HepG2 (cell line): Measurements from ENCODE around the gene PCDHGB1. TPM values are rescaled to one million over a fixed set of nuclear protein-coding genes. Genes with fewer than 3 reads are reported as not detected.

Experiments
- ATAC-seq: fragments of 200-7000 bp; cut with Tn5 transposase; 3 replicates; pipeline ENCODE4 v1.9.1; 2020; ENCODE audit warnings: mild to moderate bottlenecking, moderate library complexity
- BruUV-seq: library from RNA; stranded (reverse); fragments of 400-500 nt; replicated peaks from 2 replicates; lab custom pipeline; 2021; lab: Mats Ljungman, UMichigan
- CTCF ChIA-PET: fragments of 300-600 bp; formaldehyde crosslinking; extraction: SDS; loops from one replicate; lab custom pipeline; 2021; ENCODE audit warnings: low total read pairs, inconsistent platforms, low intra/inter-chr PET ratio; lab: Yijun Ruan, JAX
- POLR2A ChIA-PET: fragments of 350-600 bp; sonication (Branson Sonifier 250); formaldehyde crosslinking; loops from one replicate; lab custom pipeline; 2020; ENCODE audit warnings: antibody characterized with exemption, inconsistent platforms; lab: Yijun Ruan, JAX
- DNase-seq: peaks from one replicate; pipeline ENCODE4 v3.0.0-alpha.2; 2015; ENCODE audit warnings: low spot score
- FAIRE-seq: peaks from 3 replicates; lab custom pipeline; 2011; peaks lifted over from hg19 to GRCh38; lab: Jason Lieb, UNC
- H2AFZ ChIP-seq: one replicate; pipeline ENCODE4 v1.6.1; 2011; ENCODE audit warnings: low read length, inconsistent platforms
- H3K27ac ChIP-seq: fragments of 300-600 bp; 3 replicates; pipeline ENCODE4 v1.8.0; 2011; ENCODE audit warnings: mixed run types, mild to moderate bottlenecking, mixed read lengths, low read length, inconsistent platforms; ENCODE audit not compliant: insufficient read depth; ENCODE audit errors: extremely low read length
- H3K27me3 ChIP-seq, 2 experiments: fragments of 200-600 bp in 1 of 2; 2 replicates in 1 of 2; 3 replicates in 1 of 2; pipeline versions ENCODE4 v1.6.0 to v1.8.0; 2011; ENCODE audit warnings: low read length in 2 of 2, mild to moderate bottlenecking in 2 of 2, moderate library complexity in 2 of 2, inconsistent platforms in 1 of 2; ENCODE audit not compliant: insufficient read depth in 2 of 2, control insufficient read depth in 1 of 2
- H3K36me3 ChIP-seq, 2 experiments: fragments of 200-600 bp in 1 of 2; replicated peaks in 1 of 2; 2 replicates in 1 of 2; 3 replicates in 1 of 2; pipeline versions ENCODE4 v1.5.1 to v1.8.0; 2011; ENCODE audit warnings: low read length in 2 of 2, inconsistent platforms in 1 of 2; ENCODE audit not compliant: insufficient read depth in 2 of 2, control insufficient read depth in 1 of 2
- H3K4me1 ChIP-seq: 2 replicates; pipeline ENCODE4 v1.5.1; 2012; ENCODE audit warnings: low read length, inconsistent platforms; ENCODE audit not compliant: insufficient read depth
- H3K4me2 ChIP-seq: 2 replicates; pipeline ENCODE4 v1.6.0; 2011; ENCODE audit warnings: low read depth, low read length, inconsistent platforms
- H3K4me3 ChIP-seq, 3 experiments: fragments of 200-600 bp in 1 of 3; sonication (generic), shearing (Covaris generic) in 1 of 3; replicated peaks in 1 of 3; 2 replicates each; pipeline ENCODE4 v1.5.1; 2011 to 2016; ENCODE audit warnings: low read length in 3 of 3, inconsistent platforms in 2 of 3, low read depth in 2 of 3, mild to moderate bottlenecking in 2 of 3, control low read depth in 1 of 3, mixed read lengths in 1 of 3; ENCODE audit not compliant: insufficient read depth in 1 of 3
- H3K79me2 ChIP-seq: one replicate; pipeline ENCODE4 v1.6.1; 2011; ENCODE audit warnings: low read length, inconsistent platforms; ENCODE audit not compliant: insufficient read depth
- H3K9ac ChIP-seq: 2 replicates; pipeline ENCODE4 v1.6.0; 2011; ENCODE audit warnings: mild to moderate bottlenecking, low read depth, low read length, inconsistent platforms; ENCODE audit not compliant: insufficient read depth
- H3K9me3 ChIP-seq: 2 replicates; pipeline ENCODE4 v1.5.1; 2012; ENCODE audit warnings: mild to moderate bottlenecking, low read length
- H4K20me1 ChIP-seq: 2 replicates; pipeline ENCODE4 v1.6.0; 2011; ENCODE audit warnings: inconsistent platforms, mild to moderate bottlenecking, low read length, moderate library complexity; ENCODE audit not compliant: insufficient read depth
- AGO1 ChIP-seq: fragments of 200-400 bp; formaldehyde crosslinking; IDR thresholded peaks from 2 replicates; pipeline ENCODE4 v1.6.1; 2017; ENCODE audit warnings: mild to moderate bottlenecking, low read depth, low read length, moderate library complexity; ENCODE audit not compliant: poor library complexity, severe bottlenecking
- BRCA1 ChIP-seq: sonication (generic); formaldehyde crosslinking; IDR thresholded peaks from 2 replicates; pipeline ENCODE4 v1.4.0; 2020; ENCODE audit warnings: missing genetic modification reagents
- BRD4 ChIP-seq: sonication (generic); formaldehyde crosslinking; IDR thresholded peaks from 2 replicates; pipeline ENCODE4 v1.4.0; 2020; ENCODE audit warnings: missing genetic modification reagents
- CSRNP2 ChIP-seq: sonication (generic); formaldehyde crosslinking; conservative IDR thresholded peaks from 2 replicates; pipeline ENCODE4 v1.8.0; 2022; ENCODE audit warnings: low read depth, missing genetic modification reagents
- TEAD3 ChIP-seq: optimal IDR thresholded peaks from 2 replicates; pipeline ENCODE3; 2016; ENCODE audit warnings: borderline replicate concordance
- ZBTB38 ChIP-seq: sonication (generic); formaldehyde crosslinking; IDR thresholded peaks from 2 replicates; pipeline ENCODE4 v1.5.1; 2020; ENCODE audit warnings: mild to moderate bottlenecking, missing genetic modification reagents
- ZHX2 ChIP-seq, 2 experiments: sonication (generic) in 1 of 2; formaldehyde crosslinking in 1 of 2; IDR thresholded peaks; 2 replicates each; pipeline versions ENCODE4 v1.6.1 to v1.9.0; 2014 to 2022; ENCODE audit warnings: antibody characterized with exemption in 1 of 2, borderline replicate concordance in 1 of 2, inconsistent platforms in 1 of 2, low read depth in 1 of 2, missing genetic modification reagents in 1 of 2
- ZNF296 ChIP-seq: sonication (generic); formaldehyde crosslinking; conservative IDR thresholded peaks from 2 replicates; pipeline ENCODE4 v1.5.0; 2020; ENCODE audit warnings: mild to moderate bottlenecking, missing genetic modification reagents
- ZNF777 ChIP-seq: sonication (generic); formaldehyde crosslinking; IDR thresholded peaks from 2 replicates; pipeline ENCODE4 v1.4.0; 2020; ENCODE audit warnings: missing genetic modification reagents
- ZNF792 ChIP-seq: IDR thresholded peaks from 2 replicates; pipeline ENCODE4 v1.6.1; 2016
- ZNF883 ChIP-seq: sonication (generic); formaldehyde crosslinking; IDR thresholded peaks from 2 replicates; pipeline ENCODE4 v1.5.1; 2020; ENCODE audit warnings: mild to moderate bottlenecking, missing genetic modification reagents; ENCODE audit errors: not compliant biosample characterization
- WGBS: methylation state at CpG from one replicate; pipeline ENCODE4 v1.1.6; 2017; ENCODE audit warnings: low lambda C conversion rate; 5-methylcytosine and 5-hydroxymethylcytosine counted together
- in situ Hi-C: cut with HindIII; loops from 2 replicates; pipeline ENCODE4 v1.10.0; 2017; ENCODE audit warnings: low pct_unique_long_range_greater_than_20kb; ENCODE audit not compliant: extremely low pct_ligation_motif_present
- intact Hi-C: fragments of 100-400 bp; cut with micrococcal nuclease; formaldehyde crosslinking; loops from one replicate; pipeline ENCODE4 v1.10.0; 2022; ENCODE audit not compliant: unreplicated experiment
- polyA plus RNA-seq, 8 experiments: library from polyadenylated mRNA; depleted of rRNA in 3 of 8; stranded (reverse) in 7 of 8; unstranded in 1 of 8; fragments of >200 nt; fragmentation: Illumina TruSeq in 4 of 8; extraction: Trizol in 4 of 8; gene quantifications; 2 replicates each; pipeline versions ENCODE4 v1.2.1 to v1.2.3, GENCODE V29; 2011 to 2016; ENCODE audit warnings: low read depth in 4 of 8, missing spikeins in 1 of 8, mixed read lengths in 1 of 8; ENCODE audit not compliant: insufficient read depth in 1 of 8
- total RNA-seq, 5 experiments: library from RNA; depleted of rRNA; stranded (reverse); fragments of >200 nt; fragmentation: Illumina TruSeq; extraction: Trizol; gene quantifications; 2 replicates each; pipeline ENCODE4 v1.2.3, GENCODE V29; 2016; ENCODE audit warnings: low read depth in 1 of 5
- TF ChIP-seq, protein P1 (sequence below): sonication (generic); formaldehyde crosslinking; IDR thresholded peaks from 2 replicates; pipeline ENCODE4 v1.5.0; 2020; ENCODE audit warnings: missing genetic modification reagents
- TF ChIP-seq, protein P2 (sequence below): sonication (generic); formaldehyde crosslinking; IDR thresholded peaks from 2 replicates; pipeline ENCODE4 v1.4.0; 2020; ENCODE audit warnings: missing genetic modification reagents, mild to moderate bottlenecking, borderline replicate concordance

PCDHGB1 gene
- total and polyA plus RNA-seq, 2 of the 13 experiments (the other 11 are each of a cell fraction or from before 2014, with no cell fraction given) = 1.0 to 2.6 TPM

DNA sequence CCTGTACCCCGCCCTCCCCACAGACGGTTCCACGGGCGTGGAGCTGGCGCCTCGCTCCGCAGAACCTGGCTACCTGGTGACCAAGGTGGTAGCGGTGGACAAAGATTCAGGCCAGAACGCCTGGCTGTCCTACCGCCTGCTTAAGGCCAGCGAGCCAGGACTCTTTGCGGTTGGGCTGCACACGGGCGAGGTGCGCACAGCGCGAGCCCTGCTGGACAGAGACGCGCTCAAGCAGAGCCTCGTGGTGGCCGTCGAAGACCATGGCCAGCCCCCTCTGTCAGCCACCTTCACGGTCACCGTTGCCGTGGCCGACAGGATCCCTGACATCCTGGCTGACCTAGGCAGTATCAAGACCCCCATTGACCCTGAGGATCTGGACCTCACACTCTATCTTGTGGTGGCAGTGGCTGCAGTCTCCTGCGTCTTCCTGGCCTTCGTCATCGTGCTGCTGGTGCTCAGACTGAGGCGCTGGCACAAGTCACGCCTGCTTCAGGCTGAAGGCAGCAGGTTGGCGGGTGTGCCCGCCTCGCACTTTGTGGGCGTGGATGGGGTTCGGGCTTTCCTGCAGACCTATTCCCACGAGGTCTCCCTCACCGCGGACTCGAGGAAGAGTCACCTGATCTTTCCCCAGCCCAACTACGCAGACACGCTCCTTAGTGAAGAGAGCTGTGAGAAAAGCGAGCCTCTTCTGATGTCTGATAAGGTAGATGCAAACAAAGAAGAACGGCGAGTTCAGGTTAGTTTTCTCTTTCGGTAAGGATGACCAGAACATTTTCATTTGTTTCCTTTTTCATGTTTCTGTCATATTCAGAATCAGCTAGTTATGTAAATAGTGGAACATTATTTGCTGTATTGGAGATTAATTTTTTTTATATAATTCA lies 16.4 kb downstream of the PCDHGB1 start:
- H3K4me3 ChIP-seq = no peak overlapping the region
- peaks cover 53% of the 10 kb centered on the region for H3K9me3 ChIP-seq
- ChIA-PET POLR2A (no interaction called here), CTCF (no interaction called here)
- intact Hi-C loops (no loop called here), in situ Hi-C loops (no loop called here)
- BruUV-seq = no TSS peak
- 82% methylated on average over 23 of the region's 46 CpGs for WGBS
- H3K36me3 ChIP-seq = no peaks in the 10 kb centered on the region
- no peak overlapping the region for H3K4me2 ChIP-seq
- FAIRE-seq (no peak), DNase-seq (no peak), ATAC-seq (no peak)
- no peaks in the 10 kb centered on the region for H3K79me2 ChIP-seq
- H3K27me3 ChIP-seq = no peaks in the 10 kb centered on the region
- no peaks in the 10 kb centered on the region for H4K20me1 ChIP-seq
- H2AFZ ChIP-seq = no peak overlapping the region
- H3K4me1 ChIP-seq = no peaks in the 10 kb centered on the region
- H3K27ac ChIP-seq = no peak overlapping the region
- no peak overlapping the region for H3K9ac ChIP-seq
- TF ChIP-seq, protein P1, sequence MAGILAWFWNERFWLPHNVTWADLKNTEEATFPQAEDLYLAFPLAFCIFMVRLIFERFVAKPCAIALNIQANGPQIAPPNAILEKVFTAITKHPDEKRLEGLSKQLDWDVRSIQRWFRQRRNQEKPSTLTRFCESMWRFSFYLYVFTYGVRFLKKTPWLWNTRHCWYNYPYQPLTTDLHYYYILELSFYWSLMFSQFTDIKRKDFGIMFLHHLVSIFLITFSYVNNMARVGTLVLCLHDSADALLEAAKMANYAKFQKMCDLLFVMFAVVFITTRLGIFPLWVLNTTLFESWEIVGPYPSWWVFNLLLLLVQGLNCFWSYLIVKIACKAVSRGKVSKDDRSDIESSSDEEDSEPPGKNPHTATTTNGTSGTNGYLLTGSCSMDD (CRISPR knock-in tag) = no peak
- TF ChIP-seq ZNF792 (CRISPR knock-in tag) (no peak), AGO1 (no peak), ZHX2 (IDR thresholded peaks at IDR 0.05; ENCODE audit: low read depth) (no peak), ZHX2 (CRISPR knock-in tag; IDR thresholded peaks at IDR 0.05; ENCODE audit: borderline replicate concordance) (no peak), TEAD3 (CRISPR knock-in tag) (no peak), ZNF777 (CRISPR knock-in tag) (no peak), BRD4 (CRISPR knock-in tag) (no peak), CSRNP2 (CRISPR knock-in tag) (no peak), ZNF883 (CRISPR knock-in tag) (no peak), BRCA1 (CRISPR knock-in tag) (no peak), ZNF296 (CRISPR knock-in tag) (no peak), ZBTB38 (CRISPR knock-in tag) (no peak)
- TF ChIP-seq, protein P2, sequence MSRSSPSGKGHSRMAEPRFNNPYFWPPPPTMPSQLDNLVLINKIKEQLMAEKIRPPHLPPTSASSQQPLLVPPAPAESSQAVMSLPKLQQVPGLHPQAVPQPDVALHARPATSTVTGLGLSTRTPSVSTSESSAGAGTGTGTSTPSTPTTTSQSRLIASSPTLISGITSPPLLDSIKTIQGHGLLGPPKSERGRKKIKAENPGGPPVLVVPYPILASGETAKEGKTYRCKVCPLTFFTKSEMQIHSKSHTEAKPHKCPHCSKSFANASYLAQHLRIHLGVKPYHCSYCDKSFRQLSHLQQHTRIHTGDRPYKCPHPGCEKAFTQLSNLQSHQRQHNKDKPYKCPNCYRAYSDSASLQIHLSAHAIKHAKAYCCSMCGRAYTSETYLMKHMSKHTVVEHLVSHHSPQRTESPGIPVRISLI (CRISPR knock-in tag) = no peak
